ENCODE measurements around the gene TBX20.
"Not testable (repeated sequence)": the region's sequence is repeated elsewhere in the genome, so short reads cannot be mapped to it uniquely, and the experiment has no call there.

TBX20 gene

DNA sequence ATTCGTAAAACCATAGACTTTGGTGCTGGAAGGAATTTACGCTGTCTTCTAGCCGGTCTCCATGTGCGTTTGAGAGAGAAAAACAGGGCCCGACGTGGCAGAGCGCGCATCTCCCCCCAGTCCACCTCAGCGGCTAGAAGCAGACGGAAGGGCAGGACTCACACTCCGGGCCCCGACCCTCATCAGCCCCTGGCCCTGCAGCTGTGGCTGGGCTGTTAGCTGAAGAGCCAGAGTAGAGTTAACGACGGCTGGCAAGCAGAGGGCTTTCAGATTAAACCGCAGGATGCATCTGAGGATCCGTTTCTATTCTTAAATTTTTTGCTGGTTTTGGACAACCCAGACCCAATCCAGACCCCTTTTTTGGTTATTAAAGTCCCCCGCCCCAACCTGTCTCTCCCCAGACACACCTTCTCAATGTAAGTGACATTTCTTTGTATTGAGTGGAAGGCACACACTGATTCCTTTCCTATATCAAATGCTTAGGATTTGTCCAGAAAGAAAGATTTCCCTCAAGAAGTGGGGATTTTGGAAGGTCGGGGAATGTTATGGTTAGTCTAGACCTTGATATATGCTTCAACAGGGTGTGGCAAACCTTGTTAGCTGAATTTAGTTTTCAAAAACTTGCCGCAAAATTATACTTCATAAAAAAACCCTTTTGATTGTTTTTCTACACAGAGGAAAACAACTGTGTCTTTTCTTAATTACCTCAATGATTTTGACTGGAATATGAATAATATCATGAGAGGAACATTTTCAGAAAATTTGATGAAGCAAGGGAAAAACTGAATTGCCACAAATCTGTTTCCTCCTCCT is 1.7 kb upstream of the TBX20 start:
- DNase-seq (ENCODE audit: low read depth in 2 of 3, low spot score in 1 of 3) = no peak

DNA sequence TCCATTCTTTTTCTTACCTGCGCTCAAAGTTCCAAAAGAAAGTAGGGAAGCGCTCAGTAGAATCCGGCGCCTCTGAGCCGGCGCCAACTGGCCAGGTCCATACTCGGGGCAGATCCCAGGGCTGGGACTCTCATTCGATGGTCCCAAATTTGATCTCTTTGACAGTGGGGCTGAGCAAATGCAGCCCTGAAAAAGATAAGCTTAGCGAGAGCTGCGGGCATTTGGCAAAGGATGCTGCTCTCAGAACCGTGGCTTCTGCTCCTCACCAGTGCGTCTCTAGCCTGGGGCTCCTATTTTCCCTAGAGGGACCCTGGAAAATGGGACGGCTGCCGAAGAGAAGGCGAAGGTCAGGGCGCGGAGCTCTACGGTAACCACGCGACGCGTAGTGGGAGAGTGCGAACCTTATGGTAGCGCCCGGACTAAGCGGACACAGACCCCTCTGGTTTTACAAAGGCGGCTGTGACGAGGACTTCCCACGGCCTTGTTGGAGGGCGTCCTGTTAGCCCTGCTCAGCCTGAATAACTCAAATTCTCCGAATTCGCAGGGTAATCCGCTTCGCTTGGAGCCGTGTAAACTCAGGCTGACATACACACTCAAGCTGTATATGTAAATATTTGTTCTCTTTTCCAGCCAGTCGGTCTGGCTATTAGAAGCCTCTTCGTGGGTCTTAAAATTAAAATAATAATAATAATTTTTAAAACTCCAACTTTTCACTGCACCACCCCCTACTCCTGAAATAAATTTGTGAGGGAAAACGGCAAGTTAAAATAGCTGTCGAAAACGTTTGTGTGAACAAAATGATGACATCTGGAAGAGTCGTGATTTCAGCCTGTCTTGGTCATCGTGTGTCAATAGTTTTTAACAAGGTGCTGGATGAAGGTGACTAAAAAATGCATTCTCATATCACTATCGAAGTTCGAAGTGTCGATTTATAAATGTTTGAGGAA is 869 bp upstream of the TBX20 start:
- no peak for DNase-seq (ENCODE audit: low read depth in 2 of 3, low spot score in 1 of 3)

DNA sequence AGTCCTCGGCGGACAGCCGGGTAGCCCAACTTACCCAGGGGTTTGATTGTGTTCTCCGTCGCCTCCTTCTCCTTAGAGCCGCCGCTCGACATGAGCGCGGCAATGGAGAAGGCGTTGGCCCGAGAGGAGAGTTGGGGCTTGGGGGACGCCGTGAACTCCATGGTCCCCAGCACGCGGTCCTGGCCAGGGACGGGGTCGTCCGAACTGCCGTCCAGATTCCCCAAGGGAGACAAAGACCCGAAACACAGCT is 515 bp downstream of the TBX20 start:
- no peak for DNase-seq (ENCODE audit: low read depth in 2 of 3, low spot score in 1 of 3)

DNA sequence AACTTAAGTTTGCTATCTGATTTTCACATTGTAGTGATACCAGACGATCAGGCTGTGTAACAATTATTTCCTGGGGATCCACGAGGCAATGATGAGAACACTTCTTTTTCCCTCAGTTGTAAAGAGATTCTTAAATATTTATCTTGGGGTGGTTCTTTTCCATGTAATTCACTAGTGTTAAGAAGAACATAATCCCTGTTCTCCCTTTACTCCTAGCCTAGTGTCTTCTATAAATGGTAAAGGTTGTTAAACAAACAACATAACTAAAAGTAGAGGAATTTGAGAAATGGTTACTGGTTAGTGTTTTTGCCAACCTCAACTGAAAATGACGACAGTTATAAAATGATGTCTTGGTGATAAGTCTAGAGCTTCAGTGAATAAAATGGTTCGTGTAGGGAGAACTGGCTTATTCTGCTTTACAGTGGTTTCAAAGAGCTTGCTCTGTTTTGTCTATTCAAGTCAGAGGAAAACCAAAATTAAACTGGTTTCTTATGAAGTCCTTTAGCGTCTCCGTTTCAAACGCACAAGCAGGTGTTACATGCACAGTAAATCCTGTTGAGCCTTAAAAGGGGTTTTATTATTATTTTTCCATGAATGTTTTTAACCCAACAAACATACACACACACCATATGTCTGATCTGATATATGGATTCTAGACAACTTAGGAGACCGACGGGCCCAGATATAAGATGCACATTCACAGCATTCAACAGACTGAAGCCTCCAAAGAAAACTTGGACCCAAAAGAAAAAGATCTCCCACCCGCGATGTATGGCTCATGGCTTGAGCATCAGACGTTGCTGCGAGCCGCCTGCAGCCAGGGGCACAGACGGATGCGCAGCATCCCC is 1.1 kb downstream of the TBX20 start:
- no peak for DNase-seq (ENCODE audit: low read depth in 2 of 3, low spot score in 1 of 3)

DNA sequence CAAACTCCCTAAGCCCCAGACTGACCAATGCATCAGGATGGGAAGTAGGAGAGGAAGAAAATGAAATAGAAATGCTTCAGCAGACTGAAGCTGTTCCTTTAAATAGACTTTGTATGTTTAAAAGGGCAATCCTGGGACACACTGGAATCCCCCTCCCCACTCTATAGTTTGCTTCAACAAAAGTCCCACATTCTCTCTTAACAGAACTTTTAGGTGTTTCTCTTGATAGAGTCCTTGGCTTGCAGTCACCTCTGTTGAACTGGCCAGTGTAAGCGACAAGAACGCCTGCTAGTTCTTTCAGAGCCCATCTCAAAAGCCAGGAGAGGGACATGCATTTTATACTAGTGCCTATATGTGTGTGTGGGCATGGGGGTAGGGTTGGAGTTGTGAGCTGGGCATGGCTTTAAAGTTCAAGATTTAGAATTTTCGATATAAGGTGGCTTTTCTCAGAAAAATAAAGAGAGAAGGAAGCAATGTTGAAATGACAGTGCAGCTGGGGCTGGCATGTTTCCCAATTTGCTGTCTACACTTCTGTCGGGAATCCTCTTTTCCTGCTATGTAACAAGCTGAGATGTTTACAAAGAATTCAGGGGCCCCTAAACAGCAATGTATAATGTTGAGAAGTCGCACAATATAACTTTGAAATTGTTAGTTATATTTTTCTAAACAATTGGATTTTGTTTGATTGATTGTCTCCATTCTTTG is 2.1 kb downstream of the TBX20 start:
- DNase-seq (ENCODE audit: low read depth in 2 of 3, low spot score in 1 of 3) = no peak

DNA sequence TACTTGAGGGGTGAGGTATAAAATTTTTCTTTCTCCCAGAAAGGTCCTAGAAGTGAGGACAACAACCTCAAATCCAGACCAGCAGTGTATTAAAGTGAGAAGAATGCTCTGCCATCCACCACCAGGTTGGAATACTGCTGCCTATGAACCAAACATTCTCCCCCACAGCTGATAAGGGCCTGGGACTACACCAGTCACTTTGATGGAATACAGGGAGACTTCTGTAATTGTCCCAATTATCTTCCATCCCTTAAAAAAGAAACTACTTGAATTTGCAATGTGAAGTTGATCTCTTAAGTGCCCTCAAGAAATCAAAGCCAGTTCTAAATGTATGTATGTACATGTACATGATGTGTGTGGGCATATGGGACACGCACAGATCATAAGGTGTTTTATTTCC is 3.0 kb downstream of the TBX20 start:
- DNase-seq (ENCODE audit: low read depth in 2 of 3, low spot score in 1 of 3) = no peak

DNA sequence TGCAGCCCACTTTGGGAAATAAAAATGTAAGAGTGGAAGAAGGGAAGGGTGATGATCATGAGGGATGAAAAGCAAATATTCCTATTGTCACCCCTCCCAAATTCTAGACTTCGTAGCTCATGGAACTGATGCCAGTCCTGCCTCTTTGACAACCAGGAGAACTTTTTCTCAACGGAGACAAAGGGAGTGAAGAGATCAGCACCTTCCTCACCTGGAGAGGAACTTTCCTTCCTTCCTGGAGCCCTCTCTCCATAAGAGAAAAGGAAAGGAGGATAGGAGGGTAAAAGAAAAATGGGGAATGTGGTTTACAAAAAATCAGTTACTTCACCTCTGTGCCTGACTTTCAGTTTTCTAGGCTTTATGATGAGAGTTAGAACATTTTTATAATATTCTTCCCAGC is 3.4 kb downstream of the TBX20 start:
- no peak for DNase-seq (ENCODE audit: low read depth in 2 of 3, low spot score in 1 of 3)

DNA sequence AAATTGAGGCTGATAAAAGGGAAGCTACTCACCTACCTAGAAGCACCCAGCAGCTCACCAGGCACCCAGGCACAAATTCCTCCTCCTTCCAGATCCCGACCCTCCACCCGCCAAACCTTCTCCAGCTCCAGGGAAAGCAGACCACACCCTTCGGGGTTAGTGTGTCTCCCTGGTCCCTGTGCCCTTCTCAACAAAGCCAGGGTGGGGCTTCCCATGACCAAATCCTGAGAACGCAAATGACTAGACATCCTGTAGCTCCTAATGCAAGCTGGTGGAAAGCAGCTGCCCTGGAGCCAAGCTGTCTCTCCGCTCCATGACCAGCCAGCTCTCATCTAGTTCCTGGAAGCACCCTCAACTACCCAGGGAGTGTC is 4.4 kb downstream of the TBX20 start:
- DNase-seq (ENCODE audit: low read depth in 2 of 3, low spot score in 1 of 3) = no peak

DNA sequence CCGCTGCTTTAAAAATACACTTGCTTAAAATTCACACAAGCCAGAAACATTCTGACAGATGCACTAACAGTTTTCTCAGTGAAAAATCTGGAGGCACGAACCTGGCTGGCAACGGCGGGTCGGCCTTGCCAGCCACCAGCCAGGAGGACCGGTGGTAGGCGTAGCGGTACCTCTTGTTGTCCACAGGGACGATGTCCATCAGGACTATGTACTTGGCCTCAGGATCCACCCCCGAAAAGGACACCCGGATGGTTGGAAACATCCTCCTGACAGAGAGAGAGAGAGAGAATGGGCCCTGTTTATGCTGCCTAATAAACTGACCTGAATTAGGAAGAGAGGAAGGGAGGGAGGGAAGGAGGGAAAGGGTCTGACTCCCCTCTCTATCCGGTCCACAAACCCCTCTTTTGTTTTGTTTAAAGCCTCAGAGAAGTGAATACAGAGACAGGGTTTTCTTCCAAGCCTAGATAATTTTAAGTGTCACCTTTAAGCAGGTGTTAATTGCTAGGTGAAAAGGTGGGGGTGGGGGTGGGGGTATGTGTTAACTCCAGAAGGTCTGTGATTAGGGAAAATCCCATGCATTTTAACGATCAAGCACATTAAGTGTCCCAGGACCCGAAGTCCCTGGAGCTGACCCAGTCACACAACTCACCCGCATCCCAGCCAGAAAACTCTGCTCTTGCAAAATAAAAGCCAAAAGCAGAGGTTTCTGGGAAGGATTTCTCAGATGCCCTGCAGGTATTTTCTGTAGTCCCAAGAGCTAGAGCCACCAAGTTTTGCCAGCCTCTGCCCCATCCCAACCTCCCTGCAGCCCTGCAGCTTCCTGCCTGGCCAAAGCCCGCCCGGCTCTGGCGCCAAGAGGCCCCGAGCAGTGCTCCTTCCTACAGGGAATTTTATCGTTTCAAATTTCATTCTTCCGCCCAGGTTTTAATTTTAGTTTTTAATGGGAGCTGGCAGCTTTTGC is 5.0 kb downstream of the TBX20 start:
- no peak for DNase-seq (ENCODE audit: low read depth in 2 of 3, low spot score in 1 of 3)

DNA sequence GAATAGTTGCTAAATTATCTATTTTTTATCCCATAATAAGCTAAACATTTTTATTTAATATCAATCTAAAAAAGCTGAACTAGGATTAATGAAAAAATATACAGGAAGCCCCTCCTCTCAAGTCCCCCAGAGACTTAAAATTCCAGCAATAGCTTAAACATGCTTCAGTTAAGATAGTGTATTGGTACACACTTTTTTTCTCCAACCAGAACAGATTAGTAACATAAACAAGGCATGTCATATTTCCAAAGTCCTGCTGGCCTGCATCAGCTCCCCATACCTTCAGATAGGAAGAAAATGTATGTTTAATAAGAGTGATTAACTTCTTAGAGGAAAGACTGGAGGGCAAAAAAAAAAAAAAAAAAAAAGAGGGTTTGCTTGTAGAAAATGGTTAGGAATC is 7.1 kb downstream of the TBX20 start:
- DNase-seq (ENCODE audit: low read depth in 2 of 3, low spot score in 1 of 3) = no peak

DNA sequence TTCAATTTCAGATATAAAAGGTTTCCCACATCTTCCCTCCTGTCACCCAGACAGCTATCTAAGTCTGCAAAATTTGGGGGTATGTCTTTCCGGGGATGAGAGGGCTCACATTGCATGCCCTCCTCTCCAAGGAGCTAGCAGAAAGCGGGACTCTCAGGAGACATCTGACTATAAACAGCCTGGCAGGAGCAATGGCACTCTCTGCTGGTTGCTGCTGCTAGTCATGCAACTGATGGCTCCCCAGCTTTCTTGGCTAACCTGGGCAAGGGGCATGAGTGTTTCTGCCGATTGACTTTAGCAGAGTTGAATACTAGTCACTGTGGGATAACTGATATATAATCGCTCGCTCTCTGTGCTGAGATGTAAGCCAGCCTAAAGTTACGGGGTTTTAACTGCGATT is 12.0 kb downstream of the TBX20 start:
- DNase-seq (ENCODE audit: low read depth in 2 of 3, low spot score in 1 of 3) = no peak

DNA sequence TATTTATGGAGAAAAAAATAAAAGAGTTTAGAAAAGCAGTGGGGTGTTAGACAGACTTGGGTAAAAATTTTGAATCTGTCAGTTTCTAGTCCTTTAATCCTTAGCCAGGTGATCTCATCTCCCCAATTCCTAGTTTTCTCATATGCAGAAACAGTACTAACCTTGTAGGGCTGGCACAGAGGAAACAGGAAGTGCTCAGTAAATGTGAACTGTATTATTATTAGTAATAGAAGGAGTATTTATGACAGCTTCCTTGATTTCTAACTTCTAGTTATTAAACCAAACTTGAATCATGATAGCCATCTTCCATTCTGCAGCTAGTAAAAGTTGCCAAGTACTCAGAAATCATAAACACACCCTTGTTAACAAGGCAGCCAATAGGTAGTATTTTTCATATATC is 12.5 kb downstream of the TBX20 start:
- no peak for DNase-seq (ENCODE audit: low read depth in 2 of 3, low spot score in 1 of 3)

DNA sequence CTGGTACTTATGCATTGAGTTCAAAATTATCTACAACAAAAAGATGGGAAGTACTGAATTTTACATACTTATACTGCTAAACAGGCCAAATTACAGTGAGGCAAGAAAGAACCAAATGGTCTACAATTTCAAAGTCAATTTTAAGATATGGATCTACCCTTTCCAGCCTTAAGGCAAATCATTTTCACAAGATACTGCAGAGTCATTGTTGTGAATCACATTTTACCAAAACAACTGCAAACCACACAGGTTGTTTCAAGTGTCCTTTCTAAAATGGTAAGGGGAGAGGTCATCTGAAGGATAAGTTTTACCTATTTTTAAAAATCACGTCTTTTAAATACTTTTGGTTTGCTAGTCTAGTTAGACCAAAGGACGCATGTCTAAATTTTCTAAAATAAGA is 12.9 kb downstream of the TBX20 start:
- DNase-seq (ENCODE audit: low read depth in 2 of 3, low spot score in 1 of 3) = not testable (repeated sequence)

DNA sequence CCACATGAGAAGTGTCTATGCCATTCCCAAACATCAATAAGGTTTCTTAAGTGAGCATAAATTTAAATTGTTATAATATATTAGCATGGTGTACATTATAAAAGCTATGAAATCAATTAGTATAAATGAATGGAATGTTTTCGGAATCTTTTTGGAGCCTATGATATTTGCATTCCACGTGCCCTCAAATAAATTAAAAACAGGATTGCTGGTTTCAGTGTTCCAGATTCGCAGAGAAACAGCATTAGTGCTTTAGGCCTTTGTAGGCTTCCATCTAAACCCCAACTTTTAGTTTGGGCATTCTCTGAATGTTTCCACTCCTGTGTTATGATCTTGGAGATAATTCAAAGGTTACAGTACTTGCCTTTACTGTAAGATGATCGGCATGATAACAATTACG is 15.4 kb downstream of the TBX20 start:
- not testable (repeated sequence) for DNase-seq (ENCODE audit: low read depth in 2 of 3, low spot score in 1 of 3)

DNA sequence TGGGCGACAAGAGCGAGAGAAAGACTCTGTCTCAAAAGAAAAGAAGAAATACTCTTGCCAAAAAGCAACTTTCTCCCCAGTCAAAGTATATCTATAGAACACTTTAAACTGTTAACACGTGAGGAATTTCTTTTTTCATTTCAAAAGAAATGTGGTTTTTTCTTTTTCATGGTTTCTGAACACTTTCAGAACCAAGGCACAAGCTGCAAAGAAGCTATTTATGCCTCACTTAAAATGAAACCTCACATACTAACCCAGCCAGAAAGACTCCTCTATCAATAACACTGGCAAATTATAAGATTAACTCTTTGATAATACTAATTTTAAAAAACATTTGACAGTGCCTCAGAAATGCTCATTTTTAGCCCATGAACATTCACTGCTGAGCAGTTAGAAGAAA is 20.9 kb downstream of the TBX20 start:
- DNase-seq (ENCODE audit: low read depth in 2 of 3, low spot score in 1 of 3) = no peak

DNA sequence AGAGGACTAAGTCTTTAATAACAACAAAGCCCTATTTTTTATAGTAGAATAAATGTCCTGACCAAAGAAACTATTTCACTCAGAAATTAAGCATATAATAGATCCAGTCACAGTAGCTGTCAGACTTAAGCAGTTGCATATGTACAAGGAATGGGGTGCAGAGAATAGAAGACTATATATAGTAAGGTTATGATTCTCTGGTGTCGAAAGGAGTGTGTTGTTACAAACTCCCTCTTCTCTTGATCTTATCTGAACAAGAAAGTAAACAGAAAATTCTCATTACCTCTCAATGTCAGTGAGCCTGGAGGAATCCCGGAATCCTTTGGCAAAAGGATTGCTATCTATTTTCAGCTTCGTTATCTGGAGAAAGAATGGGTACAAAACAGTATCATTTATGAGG is 22.7 kb downstream of the TBX20 start:
- not testable (repeated sequence) for DNase-seq (ENCODE audit: low read depth in 2 of 3, low spot score in 1 of 3)

DNA sequence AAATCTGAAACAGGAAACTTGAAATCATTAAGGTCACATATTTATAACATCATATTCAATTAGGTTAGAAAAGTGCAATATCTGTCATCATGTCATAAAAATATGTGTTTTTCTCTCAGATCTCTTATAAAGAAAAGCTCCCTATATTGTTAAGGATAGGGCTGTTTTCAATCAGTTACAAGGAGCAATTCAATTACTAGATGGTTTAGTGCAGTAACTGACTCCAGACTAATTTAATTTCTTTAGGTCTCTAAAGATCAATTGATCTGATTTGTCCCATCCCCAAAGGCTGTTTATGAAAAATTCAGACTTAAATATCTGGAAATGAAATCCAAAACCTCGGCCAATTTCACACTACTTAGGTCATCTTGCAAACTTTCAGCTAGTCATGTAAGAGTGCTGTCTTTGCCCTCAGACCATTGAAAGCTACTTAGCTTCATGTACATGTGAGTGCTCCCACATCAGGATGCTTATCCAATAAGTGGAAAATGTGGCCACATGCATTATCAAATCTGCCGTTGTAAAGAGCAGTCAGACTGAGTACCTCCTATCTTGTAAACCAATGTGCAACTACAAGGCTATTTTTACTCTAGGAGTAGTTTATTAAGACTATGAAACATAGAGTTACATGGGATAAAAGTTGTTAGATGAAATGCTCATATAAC is 24.7 kb downstream of the TBX20 start:
- DNase-seq (ENCODE audit: low read depth in 2 of 3, low spot score in 1 of 3) = not testable (repeated sequence)

DNA sequence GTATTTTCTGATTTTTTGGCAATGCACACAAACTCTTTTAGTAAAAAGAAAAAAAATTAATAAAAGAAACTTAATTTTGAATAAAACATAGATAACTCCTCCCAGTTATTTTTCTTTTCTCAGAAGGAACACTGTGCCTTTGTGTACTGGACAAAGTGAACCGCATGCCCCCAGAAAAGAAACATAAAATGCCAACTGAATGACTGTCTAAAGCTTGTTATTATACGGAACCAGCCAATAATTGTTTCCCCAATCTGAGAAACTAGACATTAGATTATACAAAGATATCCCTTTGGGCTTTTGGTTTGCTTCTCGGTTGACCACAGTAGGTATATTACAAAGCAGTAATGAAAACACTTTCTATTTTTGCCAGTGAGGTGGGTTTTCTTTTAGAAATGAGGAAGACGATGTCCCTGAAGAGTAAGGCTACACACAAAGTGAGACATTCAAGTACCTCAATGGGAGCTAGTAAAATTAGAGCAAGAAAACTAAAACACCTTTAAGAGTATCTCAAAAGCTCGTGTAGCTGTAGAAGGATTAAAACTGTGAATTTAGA is 25.3 kb downstream of the TBX20 start:
- not testable (repeated sequence) for DNase-seq (ENCODE audit: low read depth in 2 of 3, low spot score in 1 of 3)

DNA sequence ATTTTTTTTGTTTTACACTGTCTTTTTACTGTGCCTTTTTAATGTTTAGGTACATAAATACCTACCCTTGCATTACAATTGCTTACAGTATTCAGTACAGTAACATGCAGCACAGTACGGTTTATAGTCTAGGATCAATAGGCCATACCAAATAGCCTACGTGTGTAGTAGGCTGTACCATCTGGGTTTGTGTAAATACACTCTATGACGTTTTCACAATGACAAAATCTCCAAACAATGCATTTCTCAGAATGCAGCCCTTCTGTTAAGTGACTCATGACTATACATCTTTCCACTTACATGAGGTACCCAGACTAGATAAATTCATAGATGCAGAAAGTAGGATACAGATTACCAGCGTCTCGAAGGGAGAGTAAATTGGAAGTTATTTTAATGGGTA is 26.5 kb downstream of the TBX20 start:
- DNase-seq (ENCODE audit: low read depth in 2 of 3, low spot score in 1 of 3) = not testable (repeated sequence)
